SK-N-SH (cell line): ENCODE results near the gene PTPN13. TPM values are rescaled to one million over a fixed set of nuclear protein-coding genes. Genes with fewer than 3 reads are reported as not detected.

Experiments
- CTCF ChIA-PET: fragments of 300-600, 350-600 bp; formaldehyde crosslinking; extraction: SDS; loops from one replicate; lab custom pipeline; 2021; lab: Yijun Ruan, JAX
- POLR2A ChIA-PET: fragments of 350-600 bp; sonication (Branson Sonifier 250); formaldehyde crosslinking; extraction: SDS; loops from one replicate; lab custom pipeline; 2020; ENCODE audit warnings: antibody characterized with exemption, inconsistent platforms; lab: Yijun Ruan, JAX
- DNase-seq: peaks from one replicate; pipeline ENCODE4 v3.0.0; 2012
- H2AFZ ChIP-seq: fragments of 200-600 bp; sonication (generic); 2 replicates; pipeline ENCODE4 v1.8.1; 2016; ENCODE audit warnings: antibody characterized with exemption, mild to moderate bottlenecking, low read depth
- H3F3A ChIP-seq: fragments of 200-600 bp; sonication (generic); replicated peaks from 2 replicates; pipeline ENCODE3; 2016; ENCODE audit warnings: antibody characterized with exemption, mild to moderate bottlenecking; ENCODE audit not compliant: insufficient read depth
- H3K27ac ChIP-seq, 2 experiments: fragments of 200-500 bp in 1 of 2; fragments of 200-600 bp in 1 of 2; sonication (Bioruptor generic) in 1 of 2; sonication (generic), shearing (Covaris generic) in 1 of 2; 2 replicates each; pipeline versions ENCODE4 v1.5.1 to v1.6.1; 2014 to 2016; ENCODE audit warnings: low read depth in 2 of 2, inconsistent platforms in 1 of 2, low read length in 1 of 2, mild to moderate bottlenecking in 1 of 2, mixed read lengths in 1 of 2
- H3K27me3 ChIP-seq: fragments of 200-600 bp; sonication (generic), shearing (Covaris generic); 2 replicates; pipeline ENCODE4 v1.6.1; 2016; ENCODE audit warnings: mixed run types; ENCODE audit not compliant: insufficient read depth
- H3K36me3 ChIP-seq, 2 experiments: fragments of 200-500 bp in 1 of 2; fragments of 200-600 bp in 1 of 2; sonication (Bioruptor generic) in 1 of 2; sonication (generic) in 1 of 2; replicated peaks in 1 of 2; 2 replicates each; pipeline versions ENCODE3 to v1.5.1; 2014 to 2016; ENCODE audit warnings: low read length in 1 of 2, mild to moderate bottlenecking in 1 of 2; ENCODE audit not compliant: insufficient read depth in 2 of 2, control insufficient read depth in 1 of 2
- H3K4me1 ChIP-seq, 2 experiments: fragments of 200-500 bp in 1 of 2; fragments of 200-600 bp in 1 of 2; sonication (Bioruptor generic) in 1 of 2; sonication (generic), shearing (Covaris generic) in 1 of 2; 2 replicates each; pipeline versions ENCODE4 v1.5.1 to v1.6.1; 2014 to 2016; ENCODE audit warnings: low read depth in 1 of 2, low read length in 1 of 2, mixed run types in 1 of 2; ENCODE audit not compliant: insufficient read depth in 2 of 2, control insufficient read depth in 1 of 2
- H3K4me2 ChIP-seq: fragments of 200-600 bp; sonication (generic), shearing (Covaris generic); 2 replicates; pipeline ENCODE4 v1.6.1; 2017; ENCODE audit warnings: mixed run types
- H3K4me3 ChIP-seq, 2 experiments: fragments of 200-500 bp in 1 of 2; fragments of 200-600 bp in 1 of 2; sonication (Bioruptor generic) in 1 of 2; sonication (generic), shearing (Covaris generic) in 1 of 2; 2 replicates each; pipeline versions ENCODE4 v1.5.1 to v1.8.1; 2014 to 2016; ENCODE audit warnings: low read depth in 2 of 2, inconsistent platforms in 1 of 2, low read length in 1 of 2, mild to moderate bottlenecking in 1 of 2, mixed read lengths in 1 of 2, moderate library complexity in 1 of 2
- H3K79me2 ChIP-seq: fragments of 200-600 bp; sonication (generic); 2 replicates; pipeline ENCODE4 v1.8.1; 2017; ENCODE audit warnings: mild to moderate bottlenecking; ENCODE audit not compliant: insufficient read depth
- H3K9ac ChIP-seq: fragments of 200-600 bp; sonication (generic); 2 replicates; pipeline ENCODE4 v1.6.1; 2017; ENCODE audit warnings: mixed run types
- H3K9me2 ChIP-seq: fragments of 200-600 bp; sonication (generic); 2 replicates; pipeline ENCODE4 v1.6.1; 2017; ENCODE audit warnings: mixed run types
- H3K9me3 ChIP-seq: fragments of 200-600 bp; sonication (generic); 2 replicates; pipeline ENCODE4 v1.6.1; 2017; ENCODE audit warnings: mixed run types, mild to moderate bottlenecking, moderate library complexity
- H4K20me1 ChIP-seq: fragments of 200-600 bp; sonication (generic); 2 replicates; pipeline ENCODE4 v1.6.1; 2017; ENCODE audit warnings: mild to moderate bottlenecking, mixed run types; ENCODE audit not compliant: insufficient read depth
- ELF1 ChIP-seq: IDR thresholded peaks from 2 replicates; pipeline ENCODE4 v1.4.0; 2012
- FOSL2 ChIP-seq: IDR thresholded peaks from 2 replicates; pipeline ENCODE4 v1.4.0; 2012; ENCODE audit warnings: low read depth, mild to moderate bottlenecking, moderate library complexity, borderline replicate concordance
- FOXJ3 ChIP-seq: sonication (generic); formaldehyde crosslinking; IDR thresholded peaks from 2 replicates; pipeline ENCODE4 v1.5.1; 2020; ENCODE audit warnings: mild to moderate bottlenecking, missing genetic modification reagents
- FOXM1 ChIP-seq: IDR thresholded peaks from 2 replicates; pipeline ENCODE4 v1.4.0; 2012; ENCODE audit warnings: low read depth, mild to moderate bottlenecking
- MXI1 ChIP-seq: IDR thresholded peaks from 2 replicates; pipeline ENCODE4 v1.6.1; 2012; ENCODE audit warnings: mild to moderate bottlenecking, low read depth, low read length, improper control_type of control experiment
- NFIC ChIP-seq: IDR thresholded peaks from 2 replicates; pipeline ENCODE4 v1.4.0; 2012; ENCODE audit warnings: borderline replicate concordance
- NRF1 ChIP-seq: IDR thresholded peaks from 2 replicates; pipeline ENCODE4 v1.6.1; 2012; ENCODE audit warnings: low read depth, mild to moderate bottlenecking, low read length
- RFX5 ChIP-seq: IDR thresholded peaks from 2 replicates; pipeline ENCODE4 v1.6.1; 2012; ENCODE audit warnings: mild to moderate bottlenecking, improper control_type of control experiment, low read length
- SMC3 ChIP-seq: IDR thresholded peaks from 2 replicates; pipeline ENCODE4 v1.6.1; 2012; ENCODE audit warnings: low read depth, low read length, improper control_type of control experiment
- TAF1 ChIP-seq: IDR thresholded peaks from 2 replicates; pipeline ENCODE4 v1.6.1; 2012; ENCODE audit warnings: low read depth, mild to moderate bottlenecking, low read length, moderate library complexity, borderline replicate concordance
- TEAD4 ChIP-seq: IDR thresholded peaks from 2 replicates; pipeline ENCODE4 v1.4.0; 2012; ENCODE audit warnings: mild to moderate bottlenecking, borderline replicate concordance; ENCODE audit not compliant: insufficient read depth
- YY1 ChIP-seq: IDR thresholded peaks from 2 replicates; pipeline ENCODE4 v1.4.0; 2012; ENCODE audit warnings: low read depth, mild to moderate bottlenecking
- WGBS: methylation state at CpG from one replicate; pipeline ENCODE4 v1.1.6; 2017; ENCODE audit warnings: low lambda C conversion rate; 5-methylcytosine and 5-hydroxymethylcytosine counted together
- polyA plus RNA-seq, 3 experiments: library from polyadenylated mRNA; depleted of rRNA; stranded (reverse); fragments of >200 nt; gene quantifications; 2 replicates each; pipeline ENCODE4 v1.2.3, GENCODE V29; 2012
- TF ChIP-seq, protein P1 (sequence below): IDR thresholded peaks from 2 replicates; pipeline ENCODE4 v1.6.1; 2012; ENCODE audit warnings: mild to moderate bottlenecking, low read depth, low read length, moderate library complexity
- TF ChIP-seq, protein P2 (sequence below): fragments of 200-600 bp; sonication (generic); IDR thresholded peaks from 2 replicates; pipeline ENCODE4 v1.6.1; 2017; ENCODE audit warnings: antibody characterized with exemption, mild to moderate bottlenecking, moderate library complexity
- TF ChIP-seq, protein P3 (sequence below): IDR thresholded peaks from 2 replicates; pipeline ENCODE4 v1.4.0; 2012; ENCODE audit warnings: low read depth, borderline replicate concordance
- TF ChIP-seq, protein P4 (sequence below): IDR thresholded peaks from 2 replicates; pipeline ENCODE4; 2012

PTPN13 gene
- polyA plus RNA-seq, 1 of the 3 experiments (the other 2 are of a cell fraction), result 5.5 TPM

DNA sequence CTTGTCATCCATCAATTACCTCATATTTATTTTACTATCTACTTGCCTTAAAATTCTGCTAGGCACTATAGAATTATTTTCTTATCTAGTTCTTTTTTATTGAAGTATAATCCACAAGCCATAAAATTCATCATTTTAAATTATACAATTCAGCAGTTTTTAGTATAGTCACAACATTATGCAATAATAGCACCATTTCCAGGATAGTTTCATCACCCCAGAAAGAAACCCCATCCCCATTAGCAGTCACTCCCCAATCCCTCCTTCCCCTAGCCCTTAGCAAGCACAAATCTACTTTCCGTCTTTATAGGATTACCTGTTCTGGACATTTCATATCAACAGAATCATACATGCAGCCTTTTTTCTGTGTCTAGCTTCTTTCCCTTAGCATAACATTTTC is 239.5 kb downstream of the PTPN13 start:
- ChIA-PET CTCF (no interaction called here), POLR2A (no interaction called here)
- no peaks in the 10 kb centered on the region for H3K9me3 ChIP-seq
- whole genome bisulfite sequencing, result 90% methylated on average over 1 of the region's 1 CpG
- no peak overlapping the region for H3K4me2 ChIP-seq
- no peak for DNase-seq
- H3K79me2 ChIP-seq, result no peaks in the 10 kb centered on the region
- no peaks in the 10 kb centered on the region for H4K20me1 ChIP-seq
- no peak overlapping the region for H3K9ac ChIP-seq
- H3F3A ChIP-seq, result no peaks in the 10 kb centered on the region
- H3K36me3 ChIP-seq, result no peaks in the 10 kb centered on the region
- H3K27me3 ChIP-seq, result no peaks in the 10 kb centered on the region
- no peak overlapping the region for H2AFZ ChIP-seq
- no peak overlapping the region for H3K4me3 ChIP-seq
- TF ChIP-seq, protein P1, sequence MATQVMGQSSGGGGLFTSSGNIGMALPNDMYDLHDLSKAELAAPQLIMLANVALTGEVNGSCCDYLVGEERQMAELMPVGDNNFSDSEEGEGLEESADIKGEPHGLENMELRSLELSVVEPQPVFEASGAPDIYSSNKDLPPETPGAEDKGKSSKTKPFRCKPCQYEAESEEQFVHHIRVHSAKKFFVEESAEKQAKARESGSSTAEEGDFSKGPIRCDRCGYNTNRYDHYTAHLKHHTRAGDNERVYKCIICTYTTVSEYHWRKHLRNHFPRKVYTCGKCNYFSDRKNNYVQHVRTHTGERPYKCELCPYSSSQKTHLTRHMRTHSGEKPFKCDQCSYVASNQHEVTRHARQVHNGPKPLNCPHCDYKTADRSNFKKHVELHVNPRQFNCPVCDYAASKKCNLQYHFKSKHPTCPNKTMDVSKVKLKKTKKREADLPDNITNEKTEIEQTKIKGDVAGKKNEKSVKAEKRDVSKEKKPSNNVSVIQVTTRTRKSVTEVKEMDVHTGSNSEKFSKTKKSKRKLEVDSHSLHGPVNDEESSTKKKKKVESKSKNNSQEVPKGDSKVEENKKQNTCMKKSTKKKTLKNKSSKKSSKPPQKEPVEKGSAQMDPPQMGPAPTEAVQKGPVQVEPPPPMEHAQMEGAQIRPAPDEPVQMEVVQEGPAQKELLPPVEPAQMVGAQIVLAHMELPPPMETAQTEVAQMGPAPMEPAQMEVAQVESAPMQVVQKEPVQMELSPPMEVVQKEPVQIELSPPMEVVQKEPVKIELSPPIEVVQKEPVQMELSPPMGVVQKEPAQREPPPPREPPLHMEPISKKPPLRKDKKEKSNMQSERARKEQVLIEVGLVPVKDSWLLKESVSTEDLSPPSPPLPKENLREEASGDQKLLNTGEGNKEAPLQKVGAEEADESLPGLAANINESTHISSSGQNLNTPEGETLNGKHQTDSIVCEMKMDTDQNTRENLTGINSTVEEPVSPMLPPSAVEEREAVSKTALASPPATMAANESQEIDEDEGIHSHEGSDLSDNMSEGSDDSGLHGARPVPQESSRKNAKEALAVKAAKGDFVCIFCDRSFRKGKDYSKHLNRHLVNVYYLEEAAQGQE, result no peak
- TF ChIP-seq RFX5 (no peak), FOXJ3 (no peak), SMC3 (no peak), FOSL2 (no peak), NRF1 (no peak), MXI1 (no peak), TEAD4 (no peak), TAF1 (no peak), YY1 (no peak), NFIC (no peak), ELF1 (no peak), FOXM1 (no peak)
- TF ChIP-seq, protein P2, sequence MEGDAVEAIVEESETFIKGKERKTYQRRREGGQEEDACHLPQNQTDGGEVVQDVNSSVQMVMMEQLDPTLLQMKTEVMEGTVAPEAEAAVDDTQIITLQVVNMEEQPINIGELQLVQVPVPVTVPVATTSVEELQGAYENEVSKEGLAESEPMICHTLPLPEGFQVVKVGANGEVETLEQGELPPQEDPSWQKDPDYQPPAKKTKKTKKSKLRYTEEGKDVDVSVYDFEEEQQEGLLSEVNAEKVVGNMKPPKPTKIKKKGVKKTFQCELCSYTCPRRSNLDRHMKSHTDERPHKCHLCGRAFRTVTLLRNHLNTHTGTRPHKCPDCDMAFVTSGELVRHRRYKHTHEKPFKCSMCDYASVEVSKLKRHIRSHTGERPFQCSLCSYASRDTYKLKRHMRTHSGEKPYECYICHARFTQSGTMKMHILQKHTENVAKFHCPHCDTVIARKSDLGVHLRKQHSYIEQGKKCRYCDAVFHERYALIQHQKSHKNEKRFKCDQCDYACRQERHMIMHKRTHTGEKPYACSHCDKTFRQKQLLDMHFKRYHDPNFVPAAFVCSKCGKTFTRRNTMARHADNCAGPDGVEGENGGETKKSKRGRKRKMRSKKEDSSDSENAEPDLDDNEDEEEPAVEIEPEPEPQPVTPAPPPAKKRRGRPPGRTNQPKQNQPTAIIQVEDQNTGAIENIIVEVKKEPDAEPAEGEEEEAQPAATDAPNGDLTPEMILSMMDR, result no peak
- TF ChIP-seq, protein P3, sequence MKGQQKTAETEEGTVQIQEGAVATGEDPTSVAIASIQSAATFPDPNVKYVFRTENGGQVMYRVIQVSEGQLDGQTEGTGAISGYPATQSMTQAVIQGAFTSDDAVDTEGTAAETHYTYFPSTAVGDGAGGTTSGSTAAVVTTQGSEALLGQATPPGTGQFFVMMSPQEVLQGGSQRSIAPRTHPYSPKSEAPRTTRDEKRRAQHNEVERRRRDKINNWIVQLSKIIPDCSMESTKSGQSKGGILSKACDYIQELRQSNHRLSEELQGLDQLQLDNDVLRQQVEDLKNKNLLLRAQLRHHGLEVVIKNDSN, result no peak
- TF ChIP-seq, protein P4, sequence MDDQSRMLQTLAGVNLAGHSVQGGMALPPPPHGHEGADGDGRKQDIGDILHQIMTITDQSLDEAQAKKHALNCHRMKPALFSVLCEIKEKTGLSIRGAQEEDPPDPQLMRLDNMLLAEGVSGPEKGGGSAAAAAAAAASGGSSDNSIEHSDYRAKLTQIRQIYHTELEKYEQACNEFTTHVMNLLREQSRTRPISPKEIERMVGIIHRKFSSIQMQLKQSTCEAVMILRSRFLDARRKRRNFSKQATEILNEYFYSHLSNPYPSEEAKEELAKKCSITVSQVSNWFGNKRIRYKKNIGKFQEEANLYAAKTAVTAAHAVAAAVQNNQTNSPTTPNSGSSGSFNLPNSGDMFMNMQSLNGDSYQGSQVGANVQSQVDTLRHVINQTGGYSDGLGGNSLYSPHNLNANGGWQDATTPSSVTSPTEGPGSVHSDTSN, result no peak
- no peaks in the 10 kb centered on the region; a peak in 1 of 4 replicates for H3K4me1 ChIP-seq
- no peak overlapping the region for H3K27ac ChIP-seq
- H3K9me2 ChIP-seq, result no peaks in the 10 kb centered on the region
